Caco-2 (cell line): ENCODE results near the gene FAS. TPM values are rescaled to one million over a fixed set of nuclear protein-coding genes. Genes with fewer than 3 reads are reported as not detected.

Source experiments
- BruUV-seq: library from RNA; stranded (reverse); fragments of 400-500 nt; replicated peaks from 2 replicates; lab custom pipeline; 2021; lab: Mats Ljungman, UMichigan
- CTCF ChIA-PET: fragments of 300-600 bp; sonication (Branson Sonifier 250); formaldehyde crosslinking; loops from one replicate; lab custom pipeline; 2022; ENCODE audit warnings: antibody characterized with exemption; lab: Charles Lee
- POLR2A ChIA-PET: fragments of 300-600 bp; sonication (Branson Sonifier 250); formaldehyde crosslinking; loops from one replicate; lab custom pipeline; 2022; ENCODE audit warnings: antibody characterized with exemption; lab: Charles Lee
- DNase-seq, 2 experiments: peaks; one replicate each; pipeline versions ENCODE4 v3.0.0 to v3.0.0-alpha.2; 2020 to 2022
- H3K27me3 ChIP-seq: replicated peaks from 2 replicates; pipeline ENCODE4 v1.6.0; 2011; ENCODE audit warnings: low read length; ENCODE audit not compliant: control insufficient read depth, insufficient read depth
- H3K36me3 ChIP-seq: 2 replicates; pipeline ENCODE4 v1.5.1; 2011; ENCODE audit warnings: low read length; ENCODE audit not compliant: control insufficient read depth, insufficient read depth
- H3K4me1 ChIP-seq: fragments of 250-450 bp; sonication (Bioruptor Pico); 2 replicates; pipeline ENCODE4 v1.5.1; 2020; ENCODE audit warnings: mild to moderate bottlenecking
- H3K4me3 ChIP-seq: 2 replicates; pipeline ENCODE4 v1.5.1; 2011; ENCODE audit warnings: low read depth, mild to moderate bottlenecking, control low read depth, low read length
- H3K9me3 ChIP-seq: fragments of 250-450 bp; sonication (Bioruptor Pico); 2 replicates; pipeline ENCODE4 v1.5.1; 2020; ENCODE audit warnings: mild to moderate bottlenecking, moderate library complexity
- H3K27ac Mint-ChIP-seq: one replicate; pipeline ENCODE4 v1.8.0; 2022; ENCODE audit warnings: mixed read lengths; ENCODE audit not compliant: unreplicated experiment
- H3K27me3 Mint-ChIP-seq: one replicate; pipeline ENCODE4 v1.8.0; 2022; ENCODE audit warnings: mixed read lengths; ENCODE audit not compliant: insufficient read depth, unreplicated experiment
- H3K36me3 Mint-ChIP-seq: one replicate; pipeline ENCODE4 v1.8.0; 2022; ENCODE audit warnings: mild to moderate bottlenecking, mixed read lengths; ENCODE audit not compliant: insufficient read depth, unreplicated experiment
- H3K4me1 Mint-ChIP-seq: one replicate; pipeline ENCODE4 v1.8.0; 2022; ENCODE audit warnings: low read depth, mixed read lengths; ENCODE audit not compliant: unreplicated experiment
- H3K4me3 Mint-ChIP-seq: one replicate; pipeline ENCODE4 v1.8.0; 2022; ENCODE audit warnings: mild to moderate bottlenecking, moderate library complexity, mixed read lengths; ENCODE audit not compliant: unreplicated experiment
- H3K9me3 Mint-ChIP-seq: one replicate; pipeline ENCODE4 v1.8.0; 2022; ENCODE audit warnings: mixed read lengths; ENCODE audit not compliant: unreplicated experiment
- intact Hi-C: fragments of 100-400 bp; cut with micrococcal nuclease; formaldehyde crosslinking; loops from one replicate; pipeline ENCODE4 v1.10.0; 2022; ENCODE audit not compliant: unreplicated experiment
- total RNA-seq: library from RNA; stranded (reverse); gene quantifications from 2 replicates; pipeline ENCODE4 v1.2.3, GENCODE V29; 2022
- TF ChIP-seq, protein P1 (sequence below), 2 experiments: fragments of 200-600 bp in 1 of 2; IDR thresholded peaks; 1 replicate in 1 of 2; 2 replicates in 1 of 2; pipeline versions ENCODE4 v1.5.1 to v1.8.0; 2011 to 2022; ENCODE audit warnings: antibody characterized with exemption in 1 of 2, control low read depth in 1 of 2, inconsistent platforms in 1 of 2, low read depth in 1 of 2, low read length in 1 of 2, mild to moderate bottlenecking in 1 of 2, moderate library complexity in 1 of 2; ENCODE audit not compliant: insufficient read depth in 1 of 2, severe bottlenecking in 1 of 2, unreplicated experiment in 1 of 2

FAS gene
- total RNA-seq, 1 experiment from 2014 or later = not detected

DNA sequence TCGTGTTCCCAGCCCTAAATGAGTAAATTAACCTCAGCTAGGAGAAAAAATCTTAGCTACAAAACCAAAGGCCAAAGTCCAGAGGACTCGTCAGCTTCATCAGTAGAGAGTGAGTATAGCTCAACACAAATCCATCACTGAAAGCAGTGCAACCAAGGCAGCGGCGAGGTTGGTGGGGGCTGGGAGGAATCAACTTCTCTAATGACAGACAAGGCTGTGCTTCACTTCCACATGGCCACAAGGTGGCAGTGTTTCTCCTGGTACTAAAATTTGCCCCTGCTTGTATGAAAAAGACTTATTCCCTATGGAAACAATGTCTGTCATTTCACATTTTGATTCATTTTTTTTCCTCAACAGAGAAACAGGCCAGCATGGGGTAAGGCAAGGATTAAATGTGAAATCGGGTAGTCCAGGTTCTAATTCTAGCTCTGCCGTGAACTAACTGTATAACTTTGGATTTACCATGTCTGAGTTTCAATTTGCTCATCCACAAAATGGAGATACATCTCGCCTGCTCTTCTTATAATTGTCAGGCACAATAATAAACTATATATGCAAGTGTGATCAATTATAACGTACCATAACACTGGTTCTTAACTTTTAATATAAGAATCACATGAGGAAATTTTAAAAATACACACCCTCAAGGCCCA lies 39.3 kb downstream of the FAS start:
- BruUV-seq = no TSS peak
- H3K9me3 Mint-ChIP-seq = no peaks in the 10 kb centered on the region
- TF ChIP-seq, protein P1, sequence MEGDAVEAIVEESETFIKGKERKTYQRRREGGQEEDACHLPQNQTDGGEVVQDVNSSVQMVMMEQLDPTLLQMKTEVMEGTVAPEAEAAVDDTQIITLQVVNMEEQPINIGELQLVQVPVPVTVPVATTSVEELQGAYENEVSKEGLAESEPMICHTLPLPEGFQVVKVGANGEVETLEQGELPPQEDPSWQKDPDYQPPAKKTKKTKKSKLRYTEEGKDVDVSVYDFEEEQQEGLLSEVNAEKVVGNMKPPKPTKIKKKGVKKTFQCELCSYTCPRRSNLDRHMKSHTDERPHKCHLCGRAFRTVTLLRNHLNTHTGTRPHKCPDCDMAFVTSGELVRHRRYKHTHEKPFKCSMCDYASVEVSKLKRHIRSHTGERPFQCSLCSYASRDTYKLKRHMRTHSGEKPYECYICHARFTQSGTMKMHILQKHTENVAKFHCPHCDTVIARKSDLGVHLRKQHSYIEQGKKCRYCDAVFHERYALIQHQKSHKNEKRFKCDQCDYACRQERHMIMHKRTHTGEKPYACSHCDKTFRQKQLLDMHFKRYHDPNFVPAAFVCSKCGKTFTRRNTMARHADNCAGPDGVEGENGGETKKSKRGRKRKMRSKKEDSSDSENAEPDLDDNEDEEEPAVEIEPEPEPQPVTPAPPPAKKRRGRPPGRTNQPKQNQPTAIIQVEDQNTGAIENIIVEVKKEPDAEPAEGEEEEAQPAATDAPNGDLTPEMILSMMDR (IDR thresholded peaks at IDR 0.05; ENCODE audit: insufficient read depth in 1 of 2, low read depth in 1 of 2, low read length in 1 of 2, severe bottlenecking in 1 of 2, unreplicated experiment in 1 of 2) = peak; percentile 80 to 82
- intact Hi-C loops = loop anchor here (1.0 kb wide), 3 partner anchors 95 to 187 kb away; no protein-coding TSS in a partner anchor
- Histone ChIP-seq H3K36me3 (no peaks in the 10 kb centered on the region), H3K9me3 (no peaks in the 10 kb centered on the region), H3K4me1 (no peaks in the 10 kb centered on the region), H3K27me3 (no peaks in the 10 kb centered on the region), H3K4me3 (no peak overlapping the region)
- peaks cover 8% of the 10 kb centered on the region for H3K27me3 Mint-ChIP-seq
- ChIA-PET POLR2A (no interaction called here), CTCF (interaction anchor here (1.6 kb wide), 1 partner anchor 177 kb away, joined by 4 read pairs; the partner anchor contains the start of gene CH25H)
- H3K36me3 Mint-ChIP-seq = no peaks in the 10 kb centered on the region
- DNase-seq = peak; percentile 62 to 67
- no peaks in the 10 kb centered on the region for H3K4me1 Mint-ChIP-seq
- no peak overlapping the region for H3K27ac Mint-ChIP-seq
- no peak overlapping the region for H3K4me3 Mint-ChIP-seq

DNA sequence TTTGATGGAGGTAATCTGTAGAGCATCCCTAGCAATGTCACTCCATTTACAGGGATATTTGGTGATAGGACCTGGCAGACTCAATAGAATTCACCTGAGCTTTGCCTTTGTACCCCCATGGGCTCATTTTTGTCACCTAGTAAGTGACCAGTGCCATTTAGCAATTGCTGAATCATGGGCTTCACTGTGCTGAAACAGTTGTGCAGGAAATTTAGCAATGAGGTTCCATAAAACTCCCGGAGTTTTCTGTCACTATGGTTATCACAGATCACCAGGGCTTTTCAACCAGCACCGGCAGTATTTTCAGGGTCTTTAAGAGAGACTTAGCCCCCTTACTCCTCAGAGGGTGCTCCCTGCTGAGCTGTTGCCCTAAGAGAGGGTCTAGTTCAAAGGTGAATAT lies 40.2 kb downstream of the FAS start:
- H3K36me3 ChIP-seq = no peaks in the 10 kb centered on the region
- POLR2A ChIA-PET = no interaction called here
- no peaks in the 10 kb centered on the region for H3K4me1 ChIP-seq
- no peaks in the 10 kb centered on the region for H3K27me3 ChIP-seq
- BruUV-seq = no TSS peak
- H3K4me3 Mint-ChIP-seq = no peak overlapping the region
- DNase-seq = no peak
- no peaks in the 10 kb centered on the region for H3K9me3 Mint-ChIP-seq
- H3K27me3 Mint-ChIP-seq = peaks cover 9% of the 10 kb centered on the region
- intact Hi-C loops = loop anchor here (1.0 kb wide), 2 partner anchors 183 to 187 kb away; no protein-coding TSS in a partner anchor
- H3K4me1 Mint-ChIP-seq = no peaks in the 10 kb centered on the region
- H3K27ac Mint-ChIP-seq = no peak overlapping the region
- H3K36me3 Mint-ChIP-seq = no peaks in the 10 kb centered on the region
- no peaks in the 10 kb centered on the region for H3K9me3 ChIP-seq
- TF ChIP-seq, protein P1 (IDR thresholded peaks at IDR 0.05; ENCODE audit: insufficient read depth in 1 of 2, low read depth in 1 of 2, low read length in 1 of 2, severe bottlenecking in 1 of 2, unreplicated experiment in 1 of 2) = no peak
- no peak overlapping the region for H3K4me3 ChIP-seq
- CTCF ChIA-PET = no interaction called here

DNA sequence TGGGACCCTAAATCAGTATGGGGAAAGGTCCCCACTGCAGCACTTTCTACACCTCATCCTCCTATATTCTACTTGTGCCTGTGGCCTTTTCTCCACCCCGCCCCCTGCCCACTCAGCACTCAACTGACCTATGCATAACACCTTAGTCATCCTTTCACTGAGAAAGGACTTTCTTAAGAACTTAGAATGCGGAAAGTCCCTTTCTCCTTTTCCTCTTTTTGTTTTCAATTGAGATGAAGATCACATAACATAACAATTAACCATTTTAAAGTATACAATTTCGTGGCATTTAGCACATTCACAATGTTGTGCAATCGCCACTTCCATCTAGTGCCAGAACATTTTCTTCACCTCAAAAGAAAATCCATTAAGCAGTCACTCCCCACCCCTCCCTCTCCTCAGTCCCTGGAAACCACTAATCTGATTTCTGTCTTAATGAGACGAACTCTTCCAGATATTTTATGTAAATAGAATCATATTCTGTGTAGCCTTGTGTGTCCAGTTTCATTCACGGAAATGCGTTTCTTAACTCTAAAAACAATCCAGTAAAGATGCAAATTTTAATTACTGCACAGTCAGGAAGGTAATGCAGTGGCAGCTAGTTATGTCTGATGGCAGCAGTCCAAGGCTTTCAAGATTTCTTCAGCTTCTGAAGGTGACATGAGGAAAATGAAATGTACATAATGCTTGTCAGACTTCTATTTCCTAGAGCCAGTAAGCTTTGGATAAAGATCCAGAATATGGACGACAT lies 41.7 kb downstream of the FAS start:
- Histone ChIP-seq H3K4me1 (no peaks in the 10 kb centered on the region), H3K27me3 (no peaks in the 10 kb centered on the region), H3K9me3 (no peaks in the 10 kb centered on the region), H3K36me3 (no peaks in the 10 kb centered on the region), H3K4me3 (no peak overlapping the region)
- ChIA-PET CTCF (no interaction called here), POLR2A (no interaction called here)
- TF ChIP-seq, protein P1 (IDR thresholded peaks at IDR 0.05; ENCODE audit: insufficient read depth in 1 of 2, low read depth in 1 of 2, low read length in 1 of 2, severe bottlenecking in 1 of 2, unreplicated experiment in 1 of 2) = no peak
- Mint-ChIP-seq H3K27me3 (peaks cover 9% of the 10 kb centered on the region), H3K4me1 (no peaks in the 10 kb centered on the region), H3K9me3 (no peaks in the 10 kb centered on the region), H3K27ac (no peak overlapping the region), H3K4me3 (no peak overlapping the region), H3K36me3 (no peaks in the 10 kb centered on the region)
- DNase-seq = no peak
- intact Hi-C loops = no loop called here
- no TSS peak for BruUV-seq
